ENCODE data around the gene IFNAR1.
"Not testable (repeated sequence)": the region's sequence is repeated elsewhere in the genome, so short reads cannot be mapped to it uniquely, and the experiment has no call there.

The IFNAR1 gene

GRCh38 chr21:33378081-33378480, 53.3 kb downstream of the IFNAR1 start:
- TF ChIP-seq, protein P1, sequence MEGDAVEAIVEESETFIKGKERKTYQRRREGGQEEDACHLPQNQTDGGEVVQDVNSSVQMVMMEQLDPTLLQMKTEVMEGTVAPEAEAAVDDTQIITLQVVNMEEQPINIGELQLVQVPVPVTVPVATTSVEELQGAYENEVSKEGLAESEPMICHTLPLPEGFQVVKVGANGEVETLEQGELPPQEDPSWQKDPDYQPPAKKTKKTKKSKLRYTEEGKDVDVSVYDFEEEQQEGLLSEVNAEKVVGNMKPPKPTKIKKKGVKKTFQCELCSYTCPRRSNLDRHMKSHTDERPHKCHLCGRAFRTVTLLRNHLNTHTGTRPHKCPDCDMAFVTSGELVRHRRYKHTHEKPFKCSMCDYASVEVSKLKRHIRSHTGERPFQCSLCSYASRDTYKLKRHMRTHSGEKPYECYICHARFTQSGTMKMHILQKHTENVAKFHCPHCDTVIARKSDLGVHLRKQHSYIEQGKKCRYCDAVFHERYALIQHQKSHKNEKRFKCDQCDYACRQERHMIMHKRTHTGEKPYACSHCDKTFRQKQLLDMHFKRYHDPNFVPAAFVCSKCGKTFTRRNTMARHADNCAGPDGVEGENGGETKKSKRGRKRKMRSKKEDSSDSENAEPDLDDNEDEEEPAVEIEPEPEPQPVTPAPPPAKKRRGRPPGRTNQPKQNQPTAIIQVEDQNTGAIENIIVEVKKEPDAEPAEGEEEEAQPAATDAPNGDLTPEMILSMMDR (IDR thresholded peaks at IDR 0.05; ENCODE audit: low read length, missing control alignments), result no peak
- no peak overlapping the region for H3K4me3 ChIP-seq (replicated peaks; ENCODE audit: low read depth, low read length)
- no peak for DNase-seq (ENCODE audit: low read depth)

DNA sequence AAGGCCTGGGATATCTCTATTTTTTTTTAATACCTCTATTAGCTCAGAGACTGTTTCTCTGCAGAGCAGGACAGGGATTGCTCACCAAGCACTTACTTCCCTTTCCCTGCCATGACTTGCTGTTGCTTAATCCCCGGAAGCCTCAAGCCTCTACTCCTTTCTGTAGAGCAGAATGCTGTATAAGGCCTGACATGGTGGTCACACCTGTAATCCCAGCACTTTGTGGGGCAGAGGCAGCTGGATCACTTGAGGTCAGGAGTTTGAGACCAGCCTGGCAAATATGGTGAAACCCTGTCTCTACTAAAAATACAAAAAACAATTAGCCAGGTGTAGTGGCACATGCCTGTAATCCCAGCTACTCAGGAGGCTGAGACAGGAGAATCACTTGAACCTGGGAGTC, 55.2 kb downstream of the IFNAR1 start:
- DNase-seq (ENCODE audit: low read depth), result peak; percentile 83
- not testable (repeated sequence) for H3K4me3 ChIP-seq (replicated peaks; ENCODE audit: low read depth, low read length)

DNA sequence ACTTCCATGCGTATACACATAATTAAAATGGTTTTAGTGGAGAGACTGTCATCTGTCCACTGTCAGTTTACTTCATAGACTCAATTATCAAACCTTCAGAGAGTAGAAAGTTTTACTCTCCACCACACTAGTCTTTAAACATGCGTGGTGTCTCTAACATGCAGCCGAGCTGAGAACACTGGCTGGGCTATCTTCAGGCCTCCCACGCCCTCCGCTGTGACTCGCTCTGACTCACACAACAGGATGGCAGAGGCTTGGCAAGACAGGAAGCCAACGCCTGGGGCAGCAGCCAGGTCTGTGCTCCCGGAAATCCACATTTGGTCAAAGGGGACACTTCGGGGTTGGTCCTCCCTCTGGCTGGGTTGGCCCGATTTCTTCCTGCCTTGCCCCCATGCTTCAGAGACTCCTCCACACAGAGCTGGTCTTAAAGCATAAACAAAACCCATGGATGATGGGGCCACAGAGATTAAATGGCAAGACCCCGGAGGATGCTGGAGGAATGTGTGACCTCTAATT, 55.8 kb downstream of the IFNAR1 start:
- DNase-seq (ENCODE audit: low read depth), result peak; percentile 97
- TF ChIP-seq, protein P1 (IDR thresholded peaks at IDR 0.05; ENCODE audit: low read length, missing control alignments), result no peak
- H3K4me3 ChIP-seq (replicated peaks; ENCODE audit: low read depth, low read length), result no peak overlapping the region

DNA sequence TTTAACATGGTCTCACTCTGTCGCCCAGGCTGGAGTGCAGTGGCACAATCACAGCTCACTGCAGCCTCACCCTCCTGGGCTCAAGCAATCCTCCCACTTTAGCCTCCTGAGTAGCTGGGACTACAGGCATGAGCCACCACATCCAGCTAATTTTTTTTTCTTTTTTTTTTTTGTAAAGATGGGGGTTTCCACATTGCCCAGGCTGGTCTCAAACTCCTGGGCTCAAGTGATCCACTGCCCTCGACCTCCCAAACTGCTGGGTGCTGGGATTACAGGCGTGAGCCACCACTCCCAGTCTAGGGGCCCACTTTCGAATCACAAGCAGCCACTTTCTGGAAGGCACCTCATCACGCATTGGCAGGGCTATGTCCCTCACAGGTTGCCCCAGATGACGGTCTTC, 56.6 kb downstream of the IFNAR1 start:
- H3K4me3 ChIP-seq (replicated peaks; ENCODE audit: low read depth, low read length); DNase-seq (ENCODE audit: low read depth): not testable (repeated sequence)

- TF ChIP-seq, protein P1 (IDR thresholded peaks at IDR 0.05; ENCODE audit: low read length, missing control alignments), result no peak
- peak; percentile 79 for DNase-seq (ENCODE audit: low read depth)
- H3K4me3 ChIP-seq (replicated peaks; ENCODE audit: low read depth, low read length), result peak overlapping the region; percentile 34
Observed at GRCh38 chr21:33383056-33383888, 58.5 kb downstream of the IFNAR1 start.

DNA sequence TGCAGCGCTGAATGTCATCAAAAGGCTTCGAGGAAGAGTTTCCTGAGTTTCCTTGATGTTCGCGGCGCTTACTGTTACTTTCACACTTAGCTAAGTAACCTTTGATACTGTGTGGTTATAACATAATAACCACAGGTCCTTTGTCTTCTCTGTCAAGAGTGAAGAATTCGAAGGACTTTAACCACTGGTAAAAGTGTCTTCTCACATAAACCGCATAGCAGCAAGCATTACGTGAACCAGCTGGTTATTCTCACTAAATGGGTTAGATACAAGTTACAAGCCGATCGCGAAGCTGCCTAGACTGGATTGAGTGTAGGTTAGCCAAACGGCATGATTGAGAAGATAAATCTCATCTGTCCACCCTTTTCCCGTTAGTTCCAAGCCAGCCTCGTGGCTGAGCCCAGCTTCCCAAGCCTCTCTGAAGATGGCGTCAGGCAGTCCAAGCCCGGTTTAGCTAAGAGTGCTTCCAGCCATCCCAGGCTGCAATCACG, 60.1 kb downstream of the IFNAR1 start:
- no peak overlapping the region for H3K4me3 ChIP-seq (replicated peaks; ENCODE audit: low read depth, low read length)
- TF ChIP-seq, protein P1 (IDR thresholded peaks at IDR 0.05; ENCODE audit: low read length, missing control alignments), result no peak
- DNase-seq (ENCODE audit: low read depth), result no peak

GRCh38 chr21:33386222-33386784, 61.5 kb downstream of the IFNAR1 start:
- DNase-seq (ENCODE audit: low read depth), result peak; percentile 15
- no peak overlapping the region for H3K4me3 ChIP-seq (replicated peaks; ENCODE audit: low read depth, low read length)
- TF ChIP-seq, protein P1 (IDR thresholded peaks at IDR 0.05; ENCODE audit: low read length, missing control alignments), result peak; percentile 26

Measured in fibroblast of pulmonary artery (primary cell).